NCI-H446 treated with DMSO at 0.1 percent for 48 hours (cell line): Measurements from ENCODE around the gene RELL1.
A peak's percentile ranks its signal among the peaks of the same experiment; 100 is the strongest.

Source experiments
- DNase-seq: peaks from one replicate; lab custom pipeline; 2025; lab: John Stamatoyannopoulos, UW

The RELL1 gene

DNA sequence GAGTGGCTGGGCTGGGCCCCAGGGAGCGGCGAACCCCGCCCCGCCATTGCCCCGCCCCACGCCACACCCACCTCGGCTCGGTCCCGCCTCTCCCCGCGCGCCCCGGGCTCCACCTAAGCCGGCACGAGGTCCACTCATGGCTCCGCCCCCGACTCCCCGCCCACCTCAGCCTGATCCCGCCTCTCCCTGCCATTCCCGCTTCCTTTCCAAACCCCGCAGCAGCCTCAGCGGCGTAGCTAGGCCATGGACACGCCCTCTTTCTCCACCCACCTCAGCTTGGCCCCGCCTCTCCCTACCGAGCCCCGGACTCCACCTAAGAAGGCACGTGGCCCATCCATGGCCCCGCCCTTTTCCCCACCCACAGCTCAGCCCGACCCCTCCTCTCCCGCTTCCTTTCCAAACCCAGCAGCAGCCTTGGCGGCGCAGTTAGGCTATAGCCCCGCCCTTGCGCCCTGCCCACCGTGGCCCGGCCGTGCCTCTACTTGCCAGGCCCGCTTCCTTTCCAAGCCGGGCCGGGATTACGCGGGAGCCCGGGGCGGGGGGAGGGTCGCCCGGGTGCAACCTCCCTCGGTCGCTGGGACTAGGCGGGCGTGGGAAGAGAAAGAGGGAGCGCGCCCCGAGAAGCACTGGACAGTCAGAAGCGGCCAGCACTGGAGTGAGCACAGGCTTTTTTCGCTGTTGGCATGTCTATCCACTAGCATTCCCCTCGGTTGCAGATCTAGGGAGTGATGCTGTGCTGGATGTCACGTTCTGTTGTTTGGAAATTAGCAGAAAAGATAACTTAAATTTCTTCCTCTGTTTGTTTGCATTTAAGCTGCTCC lies at the start of gene RELL1:
Gene RELL1 (minus strand): TSS at position 4 of the 821 bp plus-strand sequence. CDS start 89 bp downstream, outside the sequence.
- peak; percentile 97 for DNase-seq

DNA sequence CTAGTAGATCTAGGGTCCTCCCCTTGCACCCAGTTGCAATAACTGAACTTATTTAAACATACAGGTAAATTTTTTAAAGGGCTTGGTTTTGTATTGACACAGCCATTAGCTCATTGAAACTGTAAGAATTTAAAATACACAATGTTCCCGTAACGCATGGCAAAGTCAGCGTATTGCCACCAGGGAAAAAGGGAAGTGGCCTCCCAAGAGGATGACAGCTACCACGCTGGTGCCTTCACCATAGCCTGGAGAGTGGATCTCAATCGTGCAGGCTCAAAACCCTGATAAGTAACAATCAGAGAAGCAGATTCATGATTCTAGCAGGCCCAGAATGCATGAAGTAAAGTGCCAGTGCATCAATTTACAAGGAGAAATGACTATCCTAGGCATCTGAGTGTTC lies 49.4 kb upstream of the RELL1 start:
- no peak for DNase-seq

DNA sequence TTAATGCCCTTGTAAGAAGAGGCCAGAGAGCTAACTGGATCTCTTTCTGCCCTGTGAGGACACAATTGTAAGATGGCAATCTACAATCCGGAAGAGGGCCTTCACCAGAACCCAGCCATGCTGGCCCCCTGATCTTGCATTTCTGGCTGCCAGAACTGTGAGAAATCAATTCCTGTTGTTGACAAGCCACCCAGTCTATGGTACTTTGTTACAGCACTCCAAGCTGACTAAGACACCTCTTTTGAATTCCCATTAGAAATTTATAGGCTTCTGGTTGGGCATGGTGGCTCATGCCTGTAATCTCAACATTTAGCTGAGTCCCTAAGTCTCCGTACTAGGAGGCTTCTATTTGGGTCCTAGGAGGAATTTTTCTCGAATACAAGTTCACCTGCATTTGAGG lies 48.8 kb upstream of the RELL1 start:
- no peak for DNase-seq

- DNase-seq: no peak
Observed at GRCh38 chr4:37733240-37733867, 47.2 kb upstream of the RELL1 start.

DNA sequence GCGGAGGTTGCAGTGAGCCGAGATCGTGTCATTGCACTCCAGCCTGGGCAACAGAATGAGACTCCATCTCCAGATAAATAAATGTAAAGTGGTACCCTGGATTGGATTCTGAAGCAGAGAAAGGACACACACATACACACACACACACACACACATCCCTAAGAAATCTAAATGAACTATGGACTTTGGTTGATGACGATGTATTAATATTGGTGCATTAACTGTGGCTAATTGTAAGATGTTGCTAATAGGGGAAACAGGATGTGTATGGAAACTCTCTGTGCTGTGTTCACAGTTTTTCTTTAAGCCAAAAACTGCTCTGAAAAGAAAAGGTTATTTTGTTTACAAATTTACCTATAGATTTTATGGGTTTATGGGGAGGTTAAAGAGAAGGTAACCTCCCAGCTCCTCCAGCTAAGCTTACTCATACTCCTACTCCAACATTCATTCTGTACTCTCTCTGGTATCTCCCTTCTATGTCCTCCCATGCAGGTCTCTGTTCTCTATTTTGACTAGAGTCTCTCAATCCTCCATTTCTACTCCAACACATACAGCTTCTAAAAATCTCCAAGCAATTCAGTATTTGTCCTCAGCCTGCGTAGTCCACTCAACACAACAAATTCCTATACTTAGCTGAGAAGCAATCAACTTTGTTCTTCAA lies 46.5 kb upstream of the RELL1 start:
- no peak for DNase-seq

GRCh38 chr4:37729649-37730004 lies 43.5 kb upstream of the RELL1 start:
- no peak for DNase-seq

DNA sequence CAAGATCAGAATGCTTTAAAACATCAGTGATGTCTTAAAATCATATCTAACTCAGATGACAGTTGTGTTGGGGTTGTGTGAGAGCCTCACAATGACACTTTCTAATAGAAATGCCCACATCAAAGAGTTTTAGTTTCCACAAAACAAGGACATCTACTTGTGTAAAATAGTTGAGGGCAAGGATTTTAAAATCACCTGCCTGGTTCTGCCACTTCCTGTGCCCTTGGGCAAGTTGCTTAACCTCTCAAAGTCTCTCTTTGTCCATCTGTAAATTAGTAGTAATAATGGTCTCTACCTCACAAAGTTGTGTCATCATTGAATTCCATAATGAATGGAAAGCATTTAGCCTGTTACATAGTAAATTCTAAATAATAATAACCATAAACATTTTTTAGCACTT lies 41.9 kb upstream of the RELL1 start:
- no peak for DNase-seq

DNA sequence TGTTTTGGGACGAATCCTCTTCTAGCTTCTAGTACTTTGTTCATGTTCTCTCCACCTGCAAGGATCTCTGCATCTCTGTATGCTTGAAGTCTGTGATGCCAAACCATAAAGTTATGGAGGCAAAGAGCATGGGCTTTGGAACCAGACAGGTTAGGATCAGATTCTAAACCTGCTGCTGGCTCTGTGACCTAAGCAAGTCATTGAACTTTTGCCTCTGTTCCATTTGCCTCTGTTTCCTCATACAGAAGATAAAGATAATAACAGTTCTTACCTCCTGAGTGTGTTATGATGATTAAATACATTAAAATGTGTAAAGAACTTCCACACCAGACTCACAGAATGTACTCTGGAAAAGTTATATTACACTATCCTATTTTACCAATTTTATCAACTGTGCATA lies 41.5 kb upstream of the RELL1 start:
- DNase-seq: no peak

GRCh38 chr4:37726666-37727065 lies 40.5 kb upstream of the RELL1 start:
- DNase-seq: peak; percentile 76

- no peak for DNase-seq
Observed at GRCh38 chr4:37725718-37726117, 39.5 kb upstream of the RELL1 start.

GRCh38 chr4:37723067-37723466 lies 36.9 kb upstream of the RELL1 start:
- DNase-seq: no peak

DNA sequence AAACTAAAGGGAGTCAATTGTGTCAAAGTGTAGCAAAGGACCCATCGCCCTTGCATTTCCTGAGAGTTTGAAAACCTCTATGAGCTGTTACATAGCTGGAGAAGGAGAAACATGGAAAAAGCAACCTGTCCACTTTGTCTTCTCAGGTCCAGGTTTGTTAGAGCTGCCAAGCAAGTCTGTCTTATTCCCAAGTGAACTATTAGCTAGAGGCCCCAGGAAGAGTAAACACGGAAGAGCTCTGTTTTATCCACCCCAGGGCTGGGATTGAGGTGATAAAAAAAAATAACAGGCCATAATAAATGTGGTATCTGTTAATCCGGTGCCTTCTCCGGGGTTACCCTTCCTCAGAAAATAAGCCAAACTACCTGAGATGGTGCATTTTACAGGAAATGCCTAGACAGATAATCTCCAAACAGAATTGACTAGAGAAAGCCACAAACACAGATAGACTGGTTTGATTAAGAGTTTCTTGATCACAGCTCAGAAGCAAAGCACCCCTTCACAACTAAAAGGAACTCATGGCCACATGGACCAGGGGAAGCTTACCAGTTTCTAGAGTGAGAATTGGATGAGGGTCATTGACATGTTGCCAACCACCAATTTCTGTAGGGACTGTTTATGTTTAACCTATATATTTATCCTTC lies 35.9 kb upstream of the RELL1 start:
- DNase-seq: no peak

DNA sequence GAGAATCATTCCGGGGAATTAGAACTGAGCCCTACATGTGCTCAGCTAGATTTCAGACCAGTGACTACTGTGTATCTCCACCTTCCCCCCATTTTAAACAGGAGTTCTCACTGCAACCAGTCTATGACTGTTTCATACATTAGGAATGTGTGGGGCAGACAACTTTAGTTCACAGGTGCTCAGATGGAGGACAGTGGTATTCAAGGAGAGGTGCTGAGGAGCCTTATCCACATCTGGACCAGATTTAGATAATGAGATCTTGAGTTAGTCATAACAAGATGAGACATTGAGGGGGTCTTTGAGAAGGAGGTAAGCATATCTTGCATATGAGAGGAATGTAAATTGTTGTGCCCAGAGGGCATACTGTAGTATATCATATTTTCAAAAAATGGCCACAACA lies 32.8 kb upstream of the RELL1 start:
- no peak for DNase-seq

DNA sequence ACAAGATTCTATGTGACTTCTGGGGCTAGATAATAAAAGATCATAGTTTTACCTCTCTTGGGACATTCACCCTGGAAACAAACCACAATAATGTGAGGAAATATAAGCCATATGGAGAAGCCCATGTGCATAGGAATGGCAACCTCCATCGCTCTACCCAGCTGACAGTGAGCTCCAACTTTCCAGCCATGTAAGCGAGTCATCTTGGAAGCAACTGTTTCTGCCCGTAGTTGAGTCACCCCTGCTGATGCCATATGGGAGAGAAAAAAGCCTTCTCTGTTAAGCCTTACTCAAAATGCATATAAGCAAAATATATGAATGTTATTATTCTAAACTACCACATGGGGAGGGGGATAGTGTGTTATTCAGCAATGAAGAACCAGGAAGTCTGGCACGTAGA lies 31.4 kb upstream of the RELL1 start:
- DNase-seq: peak; percentile 29

DNA sequence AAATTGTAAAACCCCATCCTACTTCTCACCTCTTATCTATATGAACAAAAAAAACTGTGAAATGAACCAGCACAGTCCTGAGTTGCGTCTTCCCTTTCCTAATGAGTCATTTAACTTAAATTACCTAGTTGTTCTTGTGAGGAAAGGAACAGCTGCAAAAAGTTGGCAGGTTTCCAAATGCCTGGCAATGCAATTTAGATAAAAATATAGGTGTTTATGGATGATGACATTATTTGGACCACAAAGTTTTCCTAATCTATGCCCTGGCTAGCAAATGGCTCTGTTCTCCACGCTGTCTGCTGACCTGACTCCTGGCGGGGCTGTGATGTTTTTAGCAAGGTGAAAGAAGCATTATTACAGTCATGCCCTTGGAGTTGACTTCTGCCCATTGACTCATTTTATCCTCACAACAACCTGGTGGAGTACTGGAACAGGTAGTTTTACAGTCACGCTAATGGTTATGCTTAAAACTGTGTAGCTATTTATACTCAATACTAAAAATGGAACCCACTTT lies 29.8 kb upstream of the RELL1 start:
- no peak for DNase-seq

GRCh38 chr4:37710491-37710890 lies 24.3 kb upstream of the RELL1 start:
- no peak for DNase-seq

GRCh38 chr4:37706032-37706431 lies 19.9 kb upstream of the RELL1 start:
- no peak for DNase-seq

DNA sequence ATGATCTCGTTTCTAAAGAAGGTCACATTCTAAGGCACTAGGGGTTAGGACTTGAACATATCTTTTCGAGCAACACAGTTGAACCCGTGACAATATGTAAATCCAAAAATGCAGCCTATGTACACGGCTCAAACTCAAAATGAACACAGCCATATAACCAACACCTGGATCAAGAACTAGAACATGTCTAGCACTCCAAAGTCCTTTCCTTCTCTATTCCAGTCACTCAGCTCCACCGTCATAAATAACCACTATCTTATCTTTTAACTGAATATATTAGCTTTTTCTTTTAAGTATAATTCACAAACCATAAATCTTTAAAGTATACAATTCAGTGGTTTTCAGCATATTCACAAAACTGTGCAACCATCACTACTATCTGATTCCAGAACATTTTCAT lies 19.4 kb upstream of the RELL1 start:
- no peak for DNase-seq

DNA sequence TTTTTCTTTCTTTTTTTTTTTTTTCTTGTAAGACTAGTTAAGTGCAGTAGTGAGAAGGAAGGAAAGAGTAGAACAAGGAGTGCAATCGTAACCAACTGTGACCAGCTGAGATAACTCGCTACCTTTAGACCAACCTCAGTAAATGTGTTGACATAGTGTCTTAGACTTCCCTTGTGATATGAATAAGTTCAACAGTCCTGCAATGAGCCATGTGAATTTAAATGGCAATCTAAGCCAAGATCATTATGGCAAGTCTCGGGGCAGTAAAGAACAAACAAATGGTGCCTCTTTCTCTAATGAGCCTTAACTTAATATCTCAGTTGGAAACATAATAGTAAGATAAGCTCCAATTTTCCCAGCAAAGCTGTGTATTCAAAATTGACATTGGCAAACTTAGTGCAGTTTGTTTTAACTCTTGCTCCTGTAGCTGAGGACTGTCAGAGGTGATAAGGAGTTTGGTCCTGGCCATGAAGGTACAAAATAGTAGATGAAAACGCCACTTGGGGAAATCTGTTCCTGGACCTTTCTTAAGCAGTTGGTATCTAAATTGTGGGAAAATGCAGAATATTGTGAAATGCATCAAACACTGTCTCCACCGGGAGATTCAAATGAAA lies 13.8 kb upstream of the RELL1 start:
- no peak for DNase-seq

GRCh38 chr4:37697566-37697965 lies 11.4 kb upstream of the RELL1 start:
- DNase-seq: no peak

GRCh38 chr4:37693450-37694190 lies 7.4 kb upstream of the RELL1 start:
- no peak for DNase-seq
